ENCODE measurements around the gene PDE9A.

The PDE9A gene

DNA sequence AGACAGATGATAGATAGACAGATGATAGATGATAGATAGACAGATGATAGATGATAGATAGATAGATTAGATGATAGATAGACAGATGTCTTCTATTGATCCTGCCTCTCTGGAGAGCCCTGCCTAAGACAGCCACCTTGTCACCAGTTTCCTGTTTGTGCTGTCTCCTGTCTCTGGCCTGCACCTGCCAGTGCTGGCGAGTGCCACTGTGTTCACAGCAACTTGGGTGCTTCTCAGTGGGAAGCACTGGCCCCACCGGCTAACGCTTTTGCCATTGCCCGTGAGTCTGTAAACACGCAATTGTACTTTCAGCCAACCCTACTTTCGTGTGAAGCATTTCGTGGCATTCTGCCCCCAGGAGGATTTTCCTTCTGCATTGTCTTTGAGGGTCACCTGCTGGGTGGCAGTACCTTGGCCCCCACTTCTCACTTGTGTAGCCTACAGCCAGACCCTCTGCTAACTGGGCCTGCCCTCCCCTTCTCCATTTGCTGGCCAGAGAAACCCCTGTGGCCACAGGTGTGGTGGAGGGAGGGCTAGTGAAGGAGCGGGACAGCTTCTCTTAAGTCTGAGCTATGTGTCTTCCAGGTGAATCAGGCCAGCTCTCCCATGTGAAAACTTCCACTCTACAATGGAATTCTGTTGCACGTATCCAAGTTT lies 23.4 kb upstream of the PDE9A start:
- DNase-seq (ENCODE audit: low spot score): no peak
- no peak overlapping the region for H3K27ac ChIP-seq
- POLR2A ChIA-PET (ENCODE audit: low non-redundant PET): no interaction called here
- TF ChIP-seq, protein P1, sequence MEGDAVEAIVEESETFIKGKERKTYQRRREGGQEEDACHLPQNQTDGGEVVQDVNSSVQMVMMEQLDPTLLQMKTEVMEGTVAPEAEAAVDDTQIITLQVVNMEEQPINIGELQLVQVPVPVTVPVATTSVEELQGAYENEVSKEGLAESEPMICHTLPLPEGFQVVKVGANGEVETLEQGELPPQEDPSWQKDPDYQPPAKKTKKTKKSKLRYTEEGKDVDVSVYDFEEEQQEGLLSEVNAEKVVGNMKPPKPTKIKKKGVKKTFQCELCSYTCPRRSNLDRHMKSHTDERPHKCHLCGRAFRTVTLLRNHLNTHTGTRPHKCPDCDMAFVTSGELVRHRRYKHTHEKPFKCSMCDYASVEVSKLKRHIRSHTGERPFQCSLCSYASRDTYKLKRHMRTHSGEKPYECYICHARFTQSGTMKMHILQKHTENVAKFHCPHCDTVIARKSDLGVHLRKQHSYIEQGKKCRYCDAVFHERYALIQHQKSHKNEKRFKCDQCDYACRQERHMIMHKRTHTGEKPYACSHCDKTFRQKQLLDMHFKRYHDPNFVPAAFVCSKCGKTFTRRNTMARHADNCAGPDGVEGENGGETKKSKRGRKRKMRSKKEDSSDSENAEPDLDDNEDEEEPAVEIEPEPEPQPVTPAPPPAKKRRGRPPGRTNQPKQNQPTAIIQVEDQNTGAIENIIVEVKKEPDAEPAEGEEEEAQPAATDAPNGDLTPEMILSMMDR (conservative IDR thresholded peaks at IDR 0.05; ENCODE audit: low read depth): no peak
- CTCF ChIA-PET: no interaction called here

DNA sequence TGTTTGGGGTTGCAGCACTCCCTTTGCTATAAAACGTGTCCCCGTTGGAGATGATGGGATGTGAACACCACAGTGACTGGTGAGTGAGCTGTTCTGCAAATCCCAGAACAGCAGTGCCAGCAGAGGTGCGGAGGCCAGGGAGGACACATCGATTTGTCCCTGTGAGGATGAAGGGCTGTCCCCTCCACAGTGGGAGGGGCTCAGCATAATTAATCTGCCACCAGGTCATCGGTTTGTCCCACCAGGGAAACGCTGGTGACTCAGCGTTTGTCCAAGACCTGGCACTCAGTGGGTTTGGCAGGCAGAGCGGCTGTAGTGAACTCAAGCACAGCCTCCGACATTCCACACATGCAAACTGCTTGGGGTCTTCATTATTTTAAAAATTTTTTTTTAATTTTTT lies 22.8 kb upstream of the PDE9A start:
- POLR2A ChIA-PET (ENCODE audit: low non-redundant PET): no interaction called here
- no peak overlapping the region for H3K27ac ChIP-seq
- TF ChIP-seq, protein P1 (conservative IDR thresholded peaks at IDR 0.05; ENCODE audit: low read depth): no peak
- no peak for DNase-seq (ENCODE audit: low spot score)
- CTCF ChIA-PET: no interaction called here

DNA sequence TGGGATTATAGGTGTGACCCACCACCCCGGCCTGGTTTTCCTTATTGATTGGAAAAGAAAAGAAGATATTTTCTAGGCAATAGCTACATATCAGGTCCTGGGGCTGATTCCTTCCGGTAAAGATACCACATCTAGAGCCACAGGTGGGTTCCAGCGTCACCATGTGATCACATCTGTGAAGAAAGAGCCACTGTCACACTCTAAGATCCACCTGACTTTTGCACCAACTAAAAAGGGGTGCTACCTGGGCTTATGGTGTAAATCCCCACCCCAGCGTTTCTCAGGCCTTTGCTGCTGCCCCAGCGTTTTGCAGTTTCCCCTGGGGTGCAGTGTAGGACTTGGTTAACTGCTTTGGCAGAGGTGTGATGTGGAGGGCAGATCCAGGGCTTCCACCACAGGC lies 22.3 kb upstream of the PDE9A start:
- ChIA-PET CTCF (no interaction called here), POLR2A (ENCODE audit: low non-redundant PET) (no interaction called here)
- TF ChIP-seq, protein P1 (conservative IDR thresholded peaks at IDR 0.05; ENCODE audit: low read depth): no peak
- no peak overlapping the region for H3K27ac ChIP-seq
- no peak for DNase-seq (ENCODE audit: low spot score)

DNA sequence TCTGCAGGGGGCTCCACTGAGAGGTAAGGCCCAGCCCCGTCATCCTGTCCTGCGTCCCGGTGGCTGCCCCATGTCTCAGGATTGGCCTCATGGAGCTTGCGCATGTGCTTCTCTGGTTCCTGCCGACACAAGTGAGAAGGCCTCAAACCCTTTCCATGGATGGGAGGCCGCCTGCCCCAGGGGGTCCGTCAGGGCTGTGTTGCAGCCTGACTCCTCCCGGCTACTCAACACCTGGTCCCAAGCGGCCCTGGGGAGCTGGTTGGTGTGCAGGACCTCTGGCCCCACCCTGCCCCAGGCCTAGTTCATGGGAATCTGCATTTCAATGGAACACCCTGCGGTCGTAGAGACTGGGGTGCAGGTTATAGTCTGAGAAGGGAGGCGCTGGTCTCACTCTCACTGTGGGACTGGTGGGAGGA lies 21.1 kb upstream of the PDE9A start:
- TF ChIP-seq, protein P1 (conservative IDR thresholded peaks at IDR 0.05; ENCODE audit: low read depth): no peak
- ChIA-PET POLR2A (ENCODE audit: low non-redundant PET) (no interaction called here), CTCF (no interaction called here)
- H3K27ac ChIP-seq: no peak overlapping the region
- DNase-seq (ENCODE audit: low spot score): no peak

DNA sequence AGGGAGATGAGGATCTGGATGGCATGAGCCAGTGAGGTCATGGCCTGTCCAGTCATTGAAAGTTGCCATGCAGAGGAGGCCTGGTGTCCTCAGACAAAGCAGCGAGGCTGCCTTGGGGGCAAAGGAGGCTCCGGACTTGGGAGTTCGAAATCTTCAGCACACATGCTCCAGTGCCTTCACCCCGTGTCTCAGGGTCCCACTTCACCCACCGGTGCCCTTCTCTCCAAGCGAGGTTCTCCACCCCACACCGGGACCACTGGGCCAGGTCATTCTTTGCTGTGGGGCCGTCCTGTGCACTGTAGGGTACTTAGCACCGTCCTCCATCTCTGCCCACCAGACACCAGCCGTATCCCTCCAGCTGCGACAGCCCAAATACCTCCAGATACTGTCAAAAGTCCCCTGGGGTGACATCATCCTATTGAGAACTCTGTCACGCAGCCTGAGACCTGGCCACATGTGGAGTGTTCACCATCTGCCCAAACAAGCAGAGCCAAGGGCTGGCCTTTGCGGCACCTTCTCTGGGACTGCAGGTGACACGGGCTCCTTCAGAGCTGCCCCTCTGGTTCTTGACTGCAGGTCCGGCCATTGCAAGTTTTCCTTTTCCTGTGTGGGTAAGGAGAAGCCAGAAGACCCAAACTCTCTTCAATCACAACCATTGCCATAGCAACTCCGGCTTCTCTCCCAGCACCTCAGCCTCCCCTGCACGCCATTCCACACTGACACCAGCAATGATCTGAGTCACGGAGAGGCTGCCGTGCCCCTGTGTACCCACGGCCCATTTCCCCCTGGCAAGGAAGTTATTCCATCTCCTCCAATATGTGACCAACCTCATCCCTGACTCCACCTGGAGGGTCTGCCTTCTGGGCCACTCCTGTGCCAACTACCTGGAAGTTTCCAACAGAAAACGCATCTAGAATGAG lies 20.4 kb upstream of the PDE9A start:
- CTCF ChIA-PET: no interaction called here

DNA sequence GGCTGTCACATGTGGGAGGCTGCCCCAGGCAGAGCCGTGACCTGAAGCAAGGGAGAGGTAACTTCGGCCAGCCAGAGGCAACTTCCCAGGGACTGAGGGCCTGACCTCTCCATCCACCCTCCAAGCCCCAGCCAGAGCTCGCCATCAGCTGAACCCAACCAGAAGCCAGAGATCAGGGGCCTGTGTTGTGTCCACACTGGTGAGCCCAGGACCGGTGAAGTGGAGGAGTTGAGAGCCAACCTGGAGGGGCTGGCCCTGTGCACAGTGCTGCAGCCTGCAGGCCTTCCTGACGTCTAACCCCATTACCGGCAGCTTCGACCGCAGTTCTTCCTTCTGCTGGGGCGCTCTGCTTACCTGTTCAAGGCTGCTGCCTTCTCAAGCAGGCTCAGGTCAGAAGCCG lies 19.6 kb upstream of the PDE9A start:
- ChIA-PET CTCF (no interaction called here), POLR2A (ENCODE audit: low non-redundant PET) (no interaction called here)
- TF ChIP-seq, protein P1 (conservative IDR thresholded peaks at IDR 0.05; ENCODE audit: low read depth): no peak
- H3K27ac ChIP-seq: no peak overlapping the region
- no peak for DNase-seq (ENCODE audit: low spot score)

More for the DNA sequence above, 20.4 kb upstream of the PDE9A start:
- POLR2A ChIA-PET (ENCODE audit: low non-redundant PET): no interaction called here
- no peak for DNase-seq (ENCODE audit: low spot score)
- TF ChIP-seq, protein P1 (conservative IDR thresholded peaks at IDR 0.05; ENCODE audit: low read depth): no peak
- no peak overlapping the region for H3K27ac ChIP-seq
